ENCODE data around the gene CCDC201.

CCDC201 gene

DNA sequence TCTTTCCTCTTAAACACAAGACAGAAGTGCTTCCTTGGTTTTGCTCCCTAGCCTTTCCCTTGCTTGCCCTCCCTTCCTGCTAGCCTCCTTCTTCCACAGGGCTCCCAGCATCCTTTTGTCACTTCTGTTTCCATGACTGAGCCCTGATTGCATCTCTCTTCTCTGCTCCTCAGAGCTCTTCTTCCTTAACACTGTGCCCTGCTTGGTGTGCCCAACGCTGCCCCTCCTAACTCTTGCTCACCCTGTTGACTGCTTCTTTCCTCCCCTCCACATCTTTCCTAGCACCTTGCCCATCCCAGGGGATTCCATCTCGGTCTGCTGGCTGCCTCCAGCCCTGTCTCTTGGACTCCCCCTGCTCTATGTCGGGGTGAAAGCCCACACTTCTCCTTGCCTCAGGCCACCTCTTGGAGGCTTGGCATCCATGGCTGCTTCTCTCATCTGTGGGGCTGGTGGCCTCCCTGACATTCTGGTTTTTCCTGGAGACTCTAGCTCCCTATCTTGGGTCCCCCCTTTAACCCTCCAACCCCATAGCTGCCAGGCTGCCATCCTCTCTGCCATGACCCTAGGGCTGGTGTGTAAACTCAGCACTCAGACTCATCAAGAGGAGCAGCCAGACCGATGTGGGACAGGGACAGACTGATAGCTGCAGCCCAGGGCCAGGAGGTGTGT, 21.2 kb upstream of the CCDC201 start:
- Histone ChIP-seq H3K27ac (ENCODE audit: low read depth, low read length) (no peak overlapping the region), H3K4me3 (ENCODE audit: low read depth, low read length) (peak overlapping the region; percentile 41), H3K4ac (ENCODE audit: low read depth, low read length) (no peak overlapping the region), H3K79me2 (ENCODE audit: control insufficient read depth, insufficient read depth, low read length, poor library complexity) (no peaks in the 10 kb centered on the region), H3K9me3 (ENCODE audit: insufficient read depth, low read depth, low read length) (no peaks in the 10 kb centered on the region), H3K23ac (ENCODE audit: low read length) (no peak overlapping the region), H2BK12ac (ENCODE audit: low read length) (no peak overlapping the region), H4K8ac (ENCODE audit: low read depth, low read length) (no peak overlapping the region), H3K4me1 (ENCODE audit: control insufficient read depth in 1 of 2, insufficient read depth in 2 of 2, low read length in 2 of 2) (peaks cover under 1 to 3% of the 10 kb centered on the region in 2 experiments), H3K4me2 (ENCODE audit: low read length) (no peak overlapping the region), H4K91ac (ENCODE audit: low read depth, low read length) (no peak overlapping the region), H2BK120ac (ENCODE audit: insufficient read depth, low read length, poor library complexity) (no peak overlapping the region), H3K27me3 (ENCODE audit: insufficient read depth, low read length) (peaks cover 5% of the 10 kb centered on the region), H4K12ac (ENCODE audit: low read depth, low read length) (no peak overlapping the region), H3K36me3 (ENCODE audit: control insufficient read depth in 1 of 2, insufficient read depth in 2 of 2, low read length in 2 of 2) (no peaks in the 10 kb centered on the region), H3K18ac (ENCODE audit: low read length) (no peak overlapping the region), H3K9ac (ENCODE audit: low read length) (peak overlapping the region; percentile 11), H2AK5ac (ENCODE audit: low read length) (no peak overlapping the region), H2BK5ac (ENCODE audit: low read depth, low read length, poor library complexity) (no peak overlapping the region), H3K14ac (ENCODE audit: low read length) (no peak overlapping the region), H3K79me1 (ENCODE audit: low read length) (no peaks in the 10 kb centered on the region), H2AFZ (ENCODE audit: insufficient read depth, low read length, poor library complexity) (no peak overlapping the region)
- no peak for DNase-seq
- WGBS (ENCODE audit: extremely low coverage, insufficient coverage, insufficient read length): no CpG with 5 or more reads among the region's 4 CpGs

DNA sequence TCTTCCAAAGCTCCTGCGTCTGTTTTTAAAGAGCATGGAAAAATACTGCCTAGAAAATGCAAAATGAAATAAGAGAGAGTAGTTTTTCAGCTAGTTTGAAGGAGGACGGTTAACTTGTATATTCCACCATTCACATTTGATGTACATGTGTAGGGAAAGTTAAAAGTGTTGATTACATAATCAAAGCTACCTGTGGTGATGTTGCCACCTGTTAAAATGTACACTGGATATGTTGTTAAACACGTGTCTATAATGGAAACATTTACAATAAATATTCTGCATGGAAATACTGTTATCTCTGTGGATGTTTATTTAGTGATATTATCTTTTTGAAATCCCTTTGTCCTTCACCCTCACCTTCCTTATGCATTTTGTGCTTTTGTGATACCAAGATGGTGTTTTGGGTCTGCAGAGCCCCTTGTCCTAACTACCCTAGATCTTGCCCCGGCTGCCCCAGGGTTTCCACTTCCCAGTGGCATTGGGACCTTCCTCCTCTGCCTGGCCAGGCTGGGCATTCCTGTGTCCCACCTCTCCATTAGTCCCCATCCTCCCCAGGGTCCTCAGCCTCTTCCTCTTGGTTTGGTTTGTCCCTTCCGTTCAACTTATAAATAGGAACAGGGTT, 20.6 kb upstream of the CCDC201 start:
- Histone ChIP-seq H3K4me2 (ENCODE audit: low read length) (no peak overlapping the region), H2AFZ (ENCODE audit: insufficient read depth, low read length, poor library complexity) (no peak overlapping the region)

DNA sequence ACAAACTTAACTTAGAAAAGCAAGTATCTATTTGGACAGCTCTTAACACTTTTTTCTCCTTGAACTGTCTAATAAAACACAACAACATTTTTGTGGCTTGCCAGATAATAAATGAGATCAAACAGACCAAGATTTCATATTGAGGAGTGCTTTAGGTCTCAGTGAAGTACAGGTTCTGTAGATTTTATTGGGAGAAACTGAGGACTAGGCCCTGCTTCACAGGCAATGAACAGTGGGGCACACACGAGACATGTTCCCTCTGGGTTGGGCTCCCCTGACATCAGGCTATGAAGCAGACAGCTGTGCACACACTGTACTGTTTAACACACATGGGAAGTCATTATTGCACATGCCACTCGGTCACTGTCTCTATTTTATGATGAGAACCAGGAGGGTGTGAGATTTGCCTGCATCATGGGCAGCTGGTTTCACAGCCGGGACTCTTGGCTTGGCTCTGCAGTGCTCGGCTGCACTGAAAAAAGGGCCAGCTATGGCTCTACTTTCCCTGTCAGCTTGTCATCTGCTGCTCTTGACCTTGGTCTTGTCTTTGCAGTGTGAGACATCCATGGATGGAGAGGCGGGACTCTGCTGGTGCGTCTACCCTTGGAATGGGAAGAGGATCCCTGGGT, 19.6 kb upstream of the CCDC201 start:
- Histone ChIP-seq H2AK5ac (ENCODE audit: low read length) (no peak overlapping the region), H2BK120ac (ENCODE audit: insufficient read depth, low read length, poor library complexity) (no peak overlapping the region), H3K4ac (ENCODE audit: low read depth, low read length) (no peak overlapping the region), H3K4me1 (ENCODE audit: control insufficient read depth in 1 of 2, insufficient read depth in 2 of 2, low read length in 2 of 2) (peaks cover 8 to 12% of the 10 kb centered on the region in 2 experiments), H3K4me2 (ENCODE audit: low read length) (no peak overlapping the region), H3K23ac (ENCODE audit: low read length) (no peak overlapping the region), H3K36me3 (ENCODE audit: control insufficient read depth in 1 of 2, insufficient read depth in 2 of 2, low read length in 2 of 2) (no peaks in the 10 kb centered on the region), H2BK5ac (ENCODE audit: low read depth, low read length, poor library complexity) (no peak overlapping the region), H3K18ac (ENCODE audit: low read length) (no peak overlapping the region), H3K4me3 (ENCODE audit: low read depth, low read length) (no peak overlapping the region), H2BK12ac (ENCODE audit: low read length) (no peak overlapping the region), H3K14ac (ENCODE audit: low read length) (no peak overlapping the region), H3K9me3 (ENCODE audit: insufficient read depth, low read depth, low read length) (peaks cover 2% of the 10 kb centered on the region), H4K8ac (ENCODE audit: low read depth, low read length) (no peak overlapping the region), H3K27ac (ENCODE audit: low read depth, low read length) (no peak overlapping the region), H4K91ac (ENCODE audit: low read depth, low read length) (no peak overlapping the region), H3K9ac (ENCODE audit: low read length) (no peak overlapping the region), H3K27me3 (ENCODE audit: insufficient read depth, low read length) (peaks cover 16% of the 10 kb centered on the region), H3K79me2 (ENCODE audit: control insufficient read depth, insufficient read depth, low read length, poor library complexity) (no peaks in the 10 kb centered on the region), H2AFZ (ENCODE audit: insufficient read depth, low read length, poor library complexity) (no peak overlapping the region), H3K79me1 (ENCODE audit: low read length) (no peaks in the 10 kb centered on the region), H4K12ac (ENCODE audit: low read depth, low read length) (no peak overlapping the region)
- DNase-seq: no peak
- WGBS (ENCODE audit: extremely low coverage, insufficient coverage, insufficient read length): no CpG with 5 or more reads among the region's 6 CpGs

More for the DNA sequence above, 20.6 kb upstream of the CCDC201 start:
- Histone ChIP-seq H2AK5ac (ENCODE audit: low read length) (no peak overlapping the region), H3K4ac (ENCODE audit: low read depth, low read length) (no peak overlapping the region), H3K4me1 (ENCODE audit: control insufficient read depth in 1 of 2, insufficient read depth in 2 of 2, low read length in 2 of 2) (peaks cover 5 to 8% of the 10 kb centered on the region in 2 experiments), H3K36me3 (ENCODE audit: control insufficient read depth in 1 of 2, insufficient read depth in 2 of 2, low read length in 2 of 2) (no peaks in the 10 kb centered on the region), H3K23ac (ENCODE audit: low read length) (no peak overlapping the region), H3K27me3 (ENCODE audit: insufficient read depth, low read length) (peaks cover 8% of the 10 kb centered on the region), H3K9me3 (ENCODE audit: insufficient read depth, low read depth, low read length) (no peaks in the 10 kb centered on the region), H3K79me2 (ENCODE audit: control insufficient read depth, insufficient read depth, low read length, poor library complexity) (no peaks in the 10 kb centered on the region), H3K9ac (ENCODE audit: low read length) (no peak overlapping the region), H4K8ac (ENCODE audit: low read depth, low read length) (no peak overlapping the region), H2BK12ac (ENCODE audit: low read length) (no peak overlapping the region), H2BK5ac (ENCODE audit: low read depth, low read length, poor library complexity) (no peak overlapping the region), H2BK120ac (ENCODE audit: insufficient read depth, low read length, poor library complexity) (no peak overlapping the region), H3K4me3 (ENCODE audit: low read depth, low read length) (no peak overlapping the region), H3K79me1 (ENCODE audit: low read length) (no peaks in the 10 kb centered on the region), H4K12ac (ENCODE audit: low read depth, low read length) (no peak overlapping the region), H3K27ac (ENCODE audit: low read depth, low read length) (no peak overlapping the region), H3K18ac (ENCODE audit: low read length) (no peak overlapping the region), H3K14ac (ENCODE audit: low read length) (no peak overlapping the region), H4K91ac (ENCODE audit: low read depth, low read length) (no peak overlapping the region)
- WGBS (ENCODE audit: extremely low coverage, insufficient coverage, insufficient read length): no CpG with 5 or more reads among the region's 5 CpGs
- no peak for DNase-seq

DNA sequence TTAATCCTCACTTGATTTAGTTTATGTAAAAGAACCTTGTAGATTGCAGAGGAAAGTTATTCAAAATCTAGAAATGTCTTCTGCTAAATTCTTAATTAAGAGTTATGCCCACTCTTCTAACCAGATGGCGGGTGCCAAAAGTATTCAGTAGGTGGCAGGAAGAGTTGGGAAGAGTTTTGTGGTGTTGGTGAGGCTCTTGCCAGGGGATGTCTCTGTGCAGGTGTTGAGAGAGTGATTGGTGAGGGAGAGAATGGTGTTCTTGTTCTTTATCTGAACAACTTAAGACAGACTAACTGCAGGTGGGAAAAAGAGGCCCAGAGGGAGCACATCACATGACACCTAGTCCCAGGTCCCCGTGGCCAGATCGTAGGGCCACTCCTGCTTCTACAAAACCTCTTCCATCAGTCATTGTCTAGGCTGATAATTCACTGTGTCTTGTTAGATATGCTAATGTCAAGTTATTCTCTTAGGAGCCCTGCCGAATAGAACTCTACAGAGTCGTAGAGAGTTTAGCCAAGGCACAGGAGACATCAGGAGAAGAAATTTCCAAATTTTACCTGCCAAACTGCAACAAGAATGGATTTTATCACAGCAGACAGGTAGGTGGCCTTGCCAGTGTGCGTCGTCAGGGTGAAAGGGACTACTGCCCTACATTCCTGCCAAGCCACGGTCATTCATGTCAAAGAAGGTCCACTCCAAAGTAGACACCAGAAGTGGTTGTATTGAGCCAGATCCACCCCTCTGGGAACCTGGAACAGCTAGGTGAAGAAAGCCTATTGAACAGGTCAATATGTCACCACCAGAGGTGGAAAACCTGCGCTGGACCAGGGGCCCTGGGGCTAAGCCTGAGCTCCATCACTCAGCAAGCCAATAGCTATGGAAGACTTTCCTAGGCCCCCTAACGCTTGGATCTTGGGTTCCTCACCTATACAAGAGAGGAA, 18.9 kb upstream of the CCDC201 start:
- Histone ChIP-seq H3K36me3 (ENCODE audit: control insufficient read depth in 1 of 2, insufficient read depth in 2 of 2, low read length in 2 of 2) (no peaks in the 10 kb centered on the region), H2BK5ac (ENCODE audit: low read depth, low read length, poor library complexity) (no peak overlapping the region), H3K4me3 (ENCODE audit: low read depth, low read length) (no peak overlapping the region), H3K4me2 (ENCODE audit: low read length) (no peak overlapping the region), H3K23ac (ENCODE audit: low read length) (no peak overlapping the region), H3K9me3 (ENCODE audit: insufficient read depth, low read depth, low read length) (peaks cover 2% of the 10 kb centered on the region), H3K4me1 (ENCODE audit: control insufficient read depth in 1 of 2, insufficient read depth in 2 of 2, low read length in 2 of 2) (peaks cover 8 to 12% of the 10 kb centered on the region in 2 experiments), H4K12ac (ENCODE audit: low read depth, low read length) (no peak overlapping the region), H4K91ac (ENCODE audit: low read depth, low read length) (no peak overlapping the region), H3K79me1 (ENCODE audit: low read length) (no peaks in the 10 kb centered on the region), H2AFZ (ENCODE audit: insufficient read depth, low read length, poor library complexity) (no peak overlapping the region), H2BK12ac (ENCODE audit: low read length) (no peak overlapping the region), H3K9ac (ENCODE audit: low read length) (no peak overlapping the region), H4K8ac (ENCODE audit: low read depth, low read length) (no peak overlapping the region), H3K27me3 (ENCODE audit: insufficient read depth, low read length) (peaks cover 16% of the 10 kb centered on the region), H3K27ac (ENCODE audit: low read depth, low read length) (no peak overlapping the region), H3K79me2 (ENCODE audit: control insufficient read depth, insufficient read depth, low read length, poor library complexity) (no peaks in the 10 kb centered on the region), H2AK5ac (ENCODE audit: low read length) (no peak overlapping the region), H3K18ac (ENCODE audit: low read length) (no peak overlapping the region), H3K14ac (ENCODE audit: low read length) (no peak overlapping the region), H2BK120ac (ENCODE audit: insufficient read depth, low read length, poor library complexity) (no peak overlapping the region), H3K4ac (ENCODE audit: low read depth, low read length) (no peak overlapping the region)
- no peak for DNase-seq
- no CpG with 5 or more reads among the region's 10 CpGs for WGBS (ENCODE audit: extremely low coverage, insufficient coverage, insufficient read length)

All from trophoblast cell (in vitro differentiated cells and primary cell).